ENCODE data around the gene GBGT1.

DNA sequence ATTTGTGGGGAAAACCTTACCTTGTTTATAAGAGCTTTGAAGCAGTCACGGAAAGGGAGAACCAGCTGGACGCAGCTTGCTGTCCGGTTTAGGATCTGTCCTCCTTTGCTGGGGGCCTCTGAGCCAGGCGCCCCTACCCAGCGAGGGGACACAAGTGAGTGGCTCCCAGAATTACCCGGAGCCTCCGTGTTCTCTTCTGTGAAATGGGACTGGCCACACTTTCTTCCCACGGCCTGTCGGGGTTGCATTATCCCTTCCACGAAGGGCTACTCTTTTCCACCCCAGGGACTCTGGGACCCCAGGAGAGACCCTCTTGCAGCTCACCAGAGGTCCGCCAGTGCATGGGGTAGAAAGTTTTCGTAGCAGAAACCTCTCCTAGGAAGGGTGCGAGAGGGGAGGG, 477 bp upstream of the GBGT1 start:
- TF ChIP-seq, protein P1, sequence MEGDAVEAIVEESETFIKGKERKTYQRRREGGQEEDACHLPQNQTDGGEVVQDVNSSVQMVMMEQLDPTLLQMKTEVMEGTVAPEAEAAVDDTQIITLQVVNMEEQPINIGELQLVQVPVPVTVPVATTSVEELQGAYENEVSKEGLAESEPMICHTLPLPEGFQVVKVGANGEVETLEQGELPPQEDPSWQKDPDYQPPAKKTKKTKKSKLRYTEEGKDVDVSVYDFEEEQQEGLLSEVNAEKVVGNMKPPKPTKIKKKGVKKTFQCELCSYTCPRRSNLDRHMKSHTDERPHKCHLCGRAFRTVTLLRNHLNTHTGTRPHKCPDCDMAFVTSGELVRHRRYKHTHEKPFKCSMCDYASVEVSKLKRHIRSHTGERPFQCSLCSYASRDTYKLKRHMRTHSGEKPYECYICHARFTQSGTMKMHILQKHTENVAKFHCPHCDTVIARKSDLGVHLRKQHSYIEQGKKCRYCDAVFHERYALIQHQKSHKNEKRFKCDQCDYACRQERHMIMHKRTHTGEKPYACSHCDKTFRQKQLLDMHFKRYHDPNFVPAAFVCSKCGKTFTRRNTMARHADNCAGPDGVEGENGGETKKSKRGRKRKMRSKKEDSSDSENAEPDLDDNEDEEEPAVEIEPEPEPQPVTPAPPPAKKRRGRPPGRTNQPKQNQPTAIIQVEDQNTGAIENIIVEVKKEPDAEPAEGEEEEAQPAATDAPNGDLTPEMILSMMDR (IDR thresholded peaks at IDR 0.05) = no peak
- TF ChIP-seq POLR2A (IDR thresholded peaks at IDR 0.05) = no peak
